Endothelial cell of umbilical vein (primary cell): Measurements from ENCODE around the gene PLA2G15.

Source experiments
- POLR2AphosphoS5 ChIP-seq: IDR thresholded peaks from 2 replicates; pipeline ENCODE4 v1.6.1; 2012; ENCODE audit warnings: low read depth, mild to moderate bottlenecking, control low read depth, low read length, moderate library complexity; ENCODE audit not compliant: insufficient read depth
- TF ChIP-seq, protein P1 (sequence below), 2 donors: IDR thresholded peaks; 1 replicate in 1 of 2; 2 replicates in 1 of 2; pipeline ENCODE4 v1.5.1; 2011; ENCODE audit warnings: low read length in 2 of 2, mild to moderate bottlenecking in 2 of 2, moderate library complexity in 2 of 2, control low read depth in 1 of 2, inconsistent platforms in 1 of 2, low read depth in 1 of 2; ENCODE audit not compliant: insufficient read depth in 1 of 2; ENCODE audit errors: extremely low read depth in 1 of 2
- TF ChIP-seq, protein P2 (sequence below): IDR thresholded peaks from 2 replicates; pipeline ENCODE4 v1.6.1; 2011; ENCODE audit not compliant: insufficient read depth, insufficient read length

DNA sequence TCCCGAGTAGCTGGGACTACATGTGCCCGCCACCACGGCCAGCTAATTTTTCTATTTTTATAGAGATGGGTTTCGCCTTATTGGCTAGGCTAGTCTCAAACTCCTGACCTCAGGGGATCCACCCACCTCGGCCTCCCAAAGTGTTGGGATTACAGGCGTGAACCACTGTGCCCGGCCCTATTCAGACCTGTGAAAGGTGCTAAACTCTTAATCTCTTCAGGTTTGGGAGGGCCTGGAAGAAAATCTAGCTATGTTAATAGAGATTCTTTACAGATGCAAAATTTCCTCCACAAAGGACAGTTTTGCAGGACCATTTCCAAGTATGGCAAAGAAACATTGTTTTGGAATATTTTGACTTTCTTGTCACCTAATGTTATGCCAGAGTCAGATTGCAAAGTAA is 3.1 kb upstream of the PLA2G15 start:
- TF ChIP-seq, protein P1, sequence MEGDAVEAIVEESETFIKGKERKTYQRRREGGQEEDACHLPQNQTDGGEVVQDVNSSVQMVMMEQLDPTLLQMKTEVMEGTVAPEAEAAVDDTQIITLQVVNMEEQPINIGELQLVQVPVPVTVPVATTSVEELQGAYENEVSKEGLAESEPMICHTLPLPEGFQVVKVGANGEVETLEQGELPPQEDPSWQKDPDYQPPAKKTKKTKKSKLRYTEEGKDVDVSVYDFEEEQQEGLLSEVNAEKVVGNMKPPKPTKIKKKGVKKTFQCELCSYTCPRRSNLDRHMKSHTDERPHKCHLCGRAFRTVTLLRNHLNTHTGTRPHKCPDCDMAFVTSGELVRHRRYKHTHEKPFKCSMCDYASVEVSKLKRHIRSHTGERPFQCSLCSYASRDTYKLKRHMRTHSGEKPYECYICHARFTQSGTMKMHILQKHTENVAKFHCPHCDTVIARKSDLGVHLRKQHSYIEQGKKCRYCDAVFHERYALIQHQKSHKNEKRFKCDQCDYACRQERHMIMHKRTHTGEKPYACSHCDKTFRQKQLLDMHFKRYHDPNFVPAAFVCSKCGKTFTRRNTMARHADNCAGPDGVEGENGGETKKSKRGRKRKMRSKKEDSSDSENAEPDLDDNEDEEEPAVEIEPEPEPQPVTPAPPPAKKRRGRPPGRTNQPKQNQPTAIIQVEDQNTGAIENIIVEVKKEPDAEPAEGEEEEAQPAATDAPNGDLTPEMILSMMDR (IDR thresholded peaks at IDR 0.05; ENCODE audit: extremely low read depth in 1 of 2, insufficient read depth in 1 of 2, low read depth in 1 of 2, low read length in 2 of 2): no peak
- no peak for TF ChIP-seq POLR2AphosphoS5
- TF ChIP-seq, protein P2, sequence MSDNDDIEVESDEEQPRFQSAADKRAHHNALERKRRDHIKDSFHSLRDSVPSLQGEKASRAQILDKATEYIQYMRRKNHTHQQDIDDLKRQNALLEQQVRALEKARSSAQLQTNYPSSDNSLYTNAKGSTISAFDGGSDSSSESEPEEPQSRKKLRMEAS: no peak
